HPDE6-E6E7 (cell line): ENCODE results near the gene ARHGEF10L.
"Not testable (repeated sequence)": the region's sequence is repeated elsewhere in the genome, so short reads cannot be mapped to it uniquely, and the experiment has no call there.

Source experiments
- DNase-seq: peaks from one replicate; pipeline ENCODE4 v3.0.0; 2011; ENCODE audit warnings: missing footprints; ENCODE audit errors: extremely low spot score

ARHGEF10L gene, protein sequence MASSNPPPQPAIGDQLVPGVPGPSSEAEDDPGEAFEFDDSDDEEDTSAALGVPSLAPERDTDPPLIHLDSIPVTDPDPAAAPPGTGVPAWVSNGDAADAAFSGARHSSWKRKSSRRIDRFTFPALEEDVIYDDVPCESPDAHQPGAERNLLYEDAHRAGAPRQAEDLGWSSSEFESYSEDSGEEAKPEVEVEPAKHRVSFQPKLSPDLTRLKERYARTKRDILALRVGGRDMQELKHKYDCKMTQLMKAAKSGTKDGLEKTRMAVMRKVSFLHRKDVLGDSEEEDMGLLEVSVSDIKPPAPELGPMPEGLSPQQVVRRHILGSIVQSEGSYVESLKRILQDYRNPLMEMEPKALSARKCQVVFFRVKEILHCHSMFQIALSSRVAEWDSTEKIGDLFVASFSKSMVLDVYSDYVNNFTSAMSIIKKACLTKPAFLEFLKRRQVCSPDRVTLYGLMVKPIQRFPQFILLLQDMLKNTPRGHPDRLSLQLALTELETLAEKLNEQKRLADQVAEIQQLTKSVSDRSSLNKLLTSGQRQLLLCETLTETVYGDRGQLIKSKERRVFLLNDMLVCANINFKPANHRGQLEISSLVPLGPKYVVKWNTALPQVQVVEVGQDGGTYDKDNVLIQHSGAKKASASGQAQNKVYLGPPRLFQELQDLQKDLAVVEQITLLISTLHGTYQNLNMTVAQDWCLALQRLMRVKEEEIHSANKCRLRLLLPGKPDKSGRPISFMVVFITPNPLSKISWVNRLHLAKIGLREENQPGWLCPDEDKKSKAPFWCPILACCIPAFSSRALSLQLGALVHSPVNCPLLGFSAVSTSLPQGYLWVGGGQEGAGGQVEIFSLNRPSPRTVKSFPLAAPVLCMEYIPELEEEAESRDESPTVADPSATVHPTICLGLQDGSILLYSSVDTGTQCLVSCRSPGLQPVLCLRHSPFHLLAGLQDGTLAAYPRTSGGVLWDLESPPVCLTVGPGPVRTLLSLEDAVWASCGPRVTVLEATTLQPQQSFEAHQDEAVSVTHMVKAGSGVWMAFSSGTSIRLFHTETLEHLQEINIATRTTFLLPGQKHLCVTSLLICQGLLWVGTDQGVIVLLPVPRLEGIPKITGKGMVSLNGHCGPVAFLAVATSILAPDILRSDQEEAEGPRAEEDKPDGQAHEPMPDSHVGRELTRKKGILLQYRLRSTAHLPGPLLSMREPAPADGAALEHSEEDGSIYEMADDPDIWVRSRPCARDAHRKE (N-terminal part only)

DNA sequence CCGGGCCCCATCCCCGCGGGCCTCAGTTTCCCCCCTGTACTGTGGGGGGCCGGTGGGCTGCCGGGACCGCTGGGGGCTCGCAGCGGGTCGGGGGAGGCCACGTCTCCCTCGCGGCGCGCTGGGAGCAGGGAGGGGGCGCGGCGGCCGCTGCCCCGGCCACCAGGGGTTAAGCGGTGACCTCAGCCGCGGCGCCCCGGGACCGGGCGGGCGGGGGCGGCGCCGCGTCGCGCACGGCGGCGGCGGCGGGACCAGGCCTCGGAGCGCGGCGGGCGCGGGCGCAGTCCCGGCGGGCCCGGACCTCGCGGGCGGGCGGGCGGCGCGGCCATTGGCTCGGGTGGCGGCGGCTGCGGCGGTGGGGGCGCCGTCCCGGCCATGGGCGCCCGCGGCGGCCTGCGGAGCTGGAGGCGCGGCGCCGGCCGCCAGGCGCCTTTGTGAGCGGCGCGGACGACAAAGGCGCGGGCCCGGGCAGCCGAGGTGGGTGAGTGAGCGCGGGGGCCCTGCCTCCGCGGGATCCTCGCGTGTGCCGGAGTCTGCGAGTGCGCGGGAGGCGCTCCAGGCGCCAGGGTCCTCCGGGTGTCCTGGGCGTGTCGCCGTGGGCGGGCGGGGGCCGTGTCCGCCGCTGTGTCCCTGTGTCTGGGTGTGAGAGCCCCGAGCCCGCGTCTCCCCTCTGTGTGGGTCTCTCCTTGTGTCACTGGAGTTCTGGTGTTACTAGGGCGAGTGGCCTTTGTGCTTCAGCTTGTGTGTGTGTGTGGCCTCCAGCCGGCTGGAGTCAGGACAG, at the start of gene ARHGEF10L:
Gene ARHGEF10L, plus strand, starts transcription at position 222 of the 778 bp plus-strand sequence. CDS start 40,898 bp downstream, outside the sequence.
- DNase-seq, result no peak

DNA sequence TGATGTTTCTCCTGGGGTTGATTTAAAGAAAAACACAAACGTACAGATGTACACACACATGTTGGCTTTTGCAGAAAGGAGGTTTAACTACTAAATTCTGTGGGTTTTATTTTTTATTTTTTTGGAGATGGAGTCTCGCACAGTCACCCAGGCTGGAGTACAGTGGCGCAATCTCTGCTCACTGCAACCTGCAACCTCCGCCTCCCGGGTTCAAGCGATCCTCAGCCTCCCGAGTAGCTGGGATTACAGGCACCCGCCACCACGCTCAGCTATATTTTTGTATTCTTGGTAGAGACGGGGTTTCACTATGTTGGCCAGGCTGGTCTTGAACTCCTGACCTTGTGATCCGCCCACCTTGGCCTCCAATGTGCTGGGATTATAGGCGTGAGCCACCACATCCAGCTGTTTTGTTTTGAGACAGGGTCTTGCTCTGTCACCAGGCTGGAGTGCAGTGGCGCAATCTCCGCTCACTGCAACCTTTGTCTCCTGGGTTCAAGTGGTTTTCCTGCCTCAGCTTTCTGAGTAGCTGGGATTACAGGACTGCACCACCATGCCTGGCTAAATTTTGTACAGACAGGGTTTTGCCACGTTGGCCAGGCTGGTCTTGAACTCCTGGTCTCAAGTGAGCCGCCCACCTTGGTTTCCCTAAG, 49.6 kb upstream of the ARHGEF10L start:
- DNase-seq, result not testable (repeated sequence)

DNA sequence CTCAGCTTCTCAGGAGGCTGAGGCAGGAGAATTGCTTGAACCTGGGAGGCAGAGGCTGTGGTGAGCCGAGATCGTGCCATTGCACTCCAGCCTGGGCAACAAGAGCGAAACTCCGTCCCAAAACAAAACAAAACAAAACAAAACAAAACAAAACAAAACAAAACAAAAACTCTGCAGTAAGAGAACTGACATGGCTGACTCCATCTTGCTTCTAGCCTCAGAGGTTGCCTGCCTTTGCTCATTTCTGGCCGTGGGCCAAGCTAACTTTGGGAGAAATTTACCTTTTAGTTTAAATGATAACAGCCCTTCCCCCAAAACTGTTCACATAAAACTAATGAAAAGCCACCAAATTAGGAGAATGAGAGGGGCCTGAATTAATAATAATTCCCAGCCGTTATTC, 48.8 kb upstream of the ARHGEF10L start:
- not testable (repeated sequence) for DNase-seq

DNA sequence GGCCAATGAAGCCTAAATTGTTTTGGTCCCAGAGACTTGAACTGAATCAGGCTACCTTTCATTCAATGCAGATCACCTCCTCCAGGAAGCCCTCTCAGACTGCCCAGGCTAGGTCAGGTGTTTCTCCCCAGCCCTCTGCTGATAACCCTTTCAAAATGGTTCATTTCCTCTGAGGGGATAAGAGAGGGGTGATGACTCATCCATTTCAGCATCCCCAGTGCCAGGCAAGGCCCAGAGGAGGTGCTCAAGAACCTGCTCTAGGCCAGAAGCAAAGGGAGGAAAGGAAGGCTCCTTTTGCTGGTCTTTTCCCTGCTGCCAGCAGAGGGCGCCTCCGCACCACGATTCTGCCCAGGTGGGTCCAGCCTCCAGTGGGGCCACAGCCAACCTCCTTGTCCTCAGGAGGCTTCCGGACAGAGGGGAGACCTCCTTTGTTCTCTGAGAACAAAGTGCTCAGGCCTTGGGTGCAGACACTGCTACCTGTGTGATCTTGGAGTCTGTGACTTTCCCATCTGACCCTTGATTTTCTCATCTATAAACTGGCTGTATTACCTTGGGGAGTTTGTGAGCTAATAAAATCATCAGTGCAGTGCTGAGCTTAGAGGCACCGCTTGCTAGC, 45.3 kb upstream of the ARHGEF10L start:
- DNase-seq, result peak; percentile 67

DNA sequence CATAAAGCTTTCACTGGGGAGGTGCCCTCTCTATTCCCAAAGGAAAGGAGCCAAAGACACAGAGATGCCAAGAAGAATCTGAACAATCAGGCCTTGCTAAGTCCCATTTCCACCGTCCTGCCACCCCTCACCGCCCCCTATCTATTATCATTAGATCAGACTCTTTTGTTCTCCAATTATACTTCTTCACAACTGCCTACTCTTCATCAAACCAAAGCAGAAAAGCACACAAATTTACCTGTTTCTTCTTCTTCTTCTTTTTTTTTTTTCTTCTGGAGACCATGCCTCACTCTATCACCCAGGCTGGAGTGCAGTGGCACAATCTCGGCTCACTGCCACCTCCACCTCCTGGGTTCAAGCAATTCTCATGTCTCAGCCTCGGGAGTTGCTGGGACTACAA, 43.1 kb upstream of the ARHGEF10L start:
- no peak for DNase-seq

DNA sequence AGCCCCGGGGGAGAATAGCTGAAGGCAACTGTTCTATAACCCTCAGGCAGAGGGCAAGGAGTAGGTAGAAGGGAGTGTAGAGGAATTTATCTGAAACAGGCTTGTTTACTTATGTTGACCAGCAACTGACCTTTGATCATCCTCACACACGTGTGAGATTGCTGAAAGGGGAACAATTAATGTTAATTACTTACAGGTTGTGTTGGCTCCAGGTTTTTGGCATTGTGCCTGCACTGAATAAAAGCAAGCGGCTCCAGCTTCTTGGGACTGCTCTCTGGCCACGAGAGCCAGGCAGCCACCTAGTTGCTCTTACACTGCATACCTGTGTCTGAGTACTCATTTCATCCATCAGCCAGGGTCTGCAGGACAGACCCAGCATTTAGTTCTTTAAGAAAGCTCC, 41.3 kb upstream of the ARHGEF10L start:
- DNase-seq, result no peak

DNA sequence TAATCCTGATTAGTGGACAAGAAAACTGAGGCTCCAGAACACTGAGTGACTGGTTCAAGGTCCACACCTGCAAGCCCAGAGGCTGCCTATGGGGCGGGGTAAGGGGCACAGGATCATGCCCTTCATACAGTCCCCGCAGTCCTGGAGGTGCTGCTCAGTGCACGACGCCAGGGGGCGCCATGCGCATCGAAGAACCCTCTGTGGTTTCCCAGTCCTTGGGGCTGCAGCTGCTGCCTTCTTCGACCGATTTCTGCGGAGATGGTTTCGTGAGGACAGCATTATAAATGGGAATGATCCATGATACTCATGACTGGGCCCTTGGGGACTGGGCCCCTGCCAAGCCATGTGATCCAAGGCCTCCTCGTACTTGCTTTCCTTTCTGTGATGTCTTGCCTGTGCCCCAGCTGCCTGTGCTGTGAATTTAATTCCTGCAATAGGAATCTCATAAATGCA, 37.1 kb upstream of the ARHGEF10L start:
- DNase-seq, result peak; percentile 63

DNA sequence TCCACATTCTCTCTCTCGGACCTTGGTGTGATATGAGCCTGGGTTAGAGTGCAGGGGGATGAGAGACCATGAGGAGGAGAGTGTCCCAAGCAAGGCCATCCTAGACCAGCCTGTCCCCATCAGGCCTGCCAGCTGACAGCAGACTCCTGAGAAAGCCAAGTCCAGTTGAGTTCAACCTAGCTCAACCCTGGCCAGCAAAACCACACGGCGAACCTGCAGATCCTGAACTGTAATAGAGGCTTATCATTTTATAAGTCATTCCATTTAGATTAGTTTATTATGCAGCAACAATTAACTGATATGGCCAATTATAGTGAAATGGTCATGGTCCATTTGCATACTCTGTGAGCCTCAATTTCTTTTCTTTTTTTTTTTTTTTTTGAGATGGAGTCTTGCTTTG, 36.4 kb upstream of the ARHGEF10L start:
- no peak for DNase-seq

DNA sequence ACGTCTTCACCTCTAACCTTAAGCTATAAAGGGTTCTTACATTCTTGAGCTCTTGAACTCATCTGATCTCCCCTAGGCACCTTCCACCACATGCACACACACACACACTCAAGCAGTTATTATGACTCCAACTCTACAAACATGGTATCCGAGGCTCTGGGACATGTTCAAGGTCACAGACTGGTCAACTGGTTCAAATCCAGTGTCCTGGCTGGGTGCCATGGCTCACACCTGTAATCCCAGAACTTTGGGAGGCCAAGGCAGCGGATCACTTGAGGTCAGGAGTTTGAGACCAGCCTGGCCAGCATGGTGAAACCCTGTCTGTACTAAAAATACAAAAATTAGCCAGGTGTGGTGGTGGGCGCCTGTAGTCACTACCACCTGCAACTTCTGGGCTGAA, 32.3 kb upstream of the ARHGEF10L start:
- not testable (repeated sequence) for DNase-seq

DNA sequence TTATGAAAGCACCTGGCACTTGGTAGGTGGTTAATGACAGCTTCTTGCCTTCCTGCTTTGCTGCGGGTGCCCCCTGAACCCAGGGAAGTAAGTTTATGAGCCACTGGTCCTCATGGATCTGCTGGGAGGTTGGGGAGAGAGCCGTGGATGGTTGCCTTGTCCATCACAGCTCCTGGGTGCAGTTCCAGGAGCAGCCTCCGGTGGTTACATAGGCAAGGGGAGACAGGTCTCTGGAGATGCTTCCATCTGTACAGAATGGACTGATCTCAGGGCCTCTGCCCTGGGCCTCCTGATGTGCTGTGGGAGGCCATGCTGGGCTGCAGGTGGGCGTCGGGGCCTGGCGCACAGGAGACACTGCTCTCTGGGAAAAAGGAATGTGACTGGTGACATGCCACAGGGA, 31.6 kb upstream of the ARHGEF10L start:
- no peak for DNase-seq

DNA sequence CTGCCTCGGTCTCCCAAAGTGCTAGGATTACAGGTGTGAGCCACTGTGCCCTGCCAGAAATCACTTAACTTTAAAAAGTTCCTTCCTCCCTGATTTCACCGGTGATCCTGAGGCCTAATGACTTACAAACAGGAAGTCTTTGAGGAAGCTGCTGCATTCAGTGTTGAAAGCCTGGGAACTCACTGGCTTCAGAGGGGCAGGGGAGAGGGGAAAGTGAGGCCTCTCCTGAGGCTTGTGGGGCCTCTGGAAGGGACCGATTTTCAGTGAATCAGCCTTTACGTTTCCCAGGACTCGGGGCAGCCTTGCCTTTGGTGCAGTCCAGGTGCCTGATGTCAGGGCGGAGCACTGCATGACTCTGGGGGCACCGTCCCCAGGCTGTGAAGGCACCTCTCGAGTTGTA, 30.1 kb upstream of the ARHGEF10L start:
- no peak for DNase-seq

DNA sequence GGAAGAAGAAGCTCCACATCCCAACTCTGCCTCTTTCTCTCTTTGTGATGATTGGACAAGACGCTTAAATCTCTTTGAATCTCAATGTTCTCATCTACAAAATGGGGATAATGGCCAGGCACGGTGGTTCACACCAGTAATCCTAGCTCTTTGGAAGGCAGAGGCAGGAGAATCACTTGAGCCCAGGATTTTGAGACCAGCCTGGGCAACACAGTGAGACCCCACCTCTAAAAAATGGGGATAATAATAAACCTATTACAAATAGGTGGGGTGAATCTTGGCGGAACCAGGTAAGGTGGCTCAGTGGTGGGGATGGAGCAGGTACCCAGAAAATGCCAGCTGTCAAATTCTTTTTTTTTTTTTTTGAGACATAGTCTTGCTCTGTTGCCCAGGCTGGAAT, 29.4 kb upstream of the ARHGEF10L start:
- DNase-seq, result no peak

DNA sequence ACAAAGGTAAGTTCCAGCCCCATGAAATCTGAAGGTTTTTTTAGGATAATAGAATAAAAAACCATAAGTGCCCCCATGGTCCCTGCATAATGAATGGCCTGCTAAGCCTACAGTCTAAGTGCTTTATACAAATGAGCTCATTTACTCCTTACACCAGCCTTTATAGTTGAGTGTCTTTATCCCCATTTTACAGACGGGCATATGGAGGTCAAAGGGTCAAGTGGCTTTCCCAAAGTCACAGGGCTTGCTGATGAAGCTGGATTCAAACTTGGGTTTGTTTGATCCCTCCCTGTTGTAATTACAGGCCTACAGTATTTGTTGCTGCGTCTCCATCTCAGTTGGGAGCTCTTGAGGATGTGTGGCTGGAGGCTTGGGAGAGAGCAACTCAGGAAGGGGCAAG, 28.3 kb upstream of the ARHGEF10L start:
- DNase-seq, result no peak

DNA sequence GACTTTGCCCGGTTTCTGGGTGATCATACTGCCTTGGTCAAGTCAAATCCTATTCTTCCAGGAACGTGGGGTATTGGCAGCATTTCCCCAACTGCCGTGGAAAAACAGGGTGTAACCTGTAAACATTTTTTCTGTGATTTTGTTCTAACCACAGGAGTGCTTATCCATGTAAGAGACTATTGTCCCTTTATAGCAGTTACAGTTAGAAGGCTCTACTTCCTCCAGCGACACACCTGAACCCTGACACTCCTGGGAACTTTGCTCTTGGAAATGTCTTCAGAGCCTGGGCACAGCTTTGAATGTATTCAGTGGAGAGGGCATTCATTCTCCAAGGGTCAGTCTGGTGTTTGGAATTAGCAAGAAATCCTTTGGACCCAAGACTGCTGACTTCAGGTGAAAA, 26.4 kb upstream of the ARHGEF10L start:
- DNase-seq, result no peak

DNA sequence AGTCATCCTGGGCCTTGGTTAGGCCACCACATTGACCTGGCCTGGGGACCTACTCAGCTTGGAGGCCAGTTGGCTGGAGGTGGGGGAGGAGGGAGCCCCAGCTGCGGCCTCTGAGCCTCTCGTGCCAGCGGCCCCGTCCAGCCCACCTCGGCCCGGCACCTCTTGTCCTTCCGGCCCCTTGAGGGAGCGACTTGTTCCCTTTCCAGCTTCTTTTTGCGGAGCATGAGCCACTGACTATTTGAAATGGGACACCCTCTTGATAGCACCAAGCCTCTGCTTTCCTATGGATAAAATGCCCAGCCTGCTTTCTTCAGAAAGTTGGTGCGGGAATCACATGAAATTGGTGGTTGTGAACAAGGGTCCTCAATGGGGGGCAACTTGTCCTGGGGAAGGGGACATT, 24.7 kb upstream of the ARHGEF10L start:
- DNase-seq, result no peak

DNA sequence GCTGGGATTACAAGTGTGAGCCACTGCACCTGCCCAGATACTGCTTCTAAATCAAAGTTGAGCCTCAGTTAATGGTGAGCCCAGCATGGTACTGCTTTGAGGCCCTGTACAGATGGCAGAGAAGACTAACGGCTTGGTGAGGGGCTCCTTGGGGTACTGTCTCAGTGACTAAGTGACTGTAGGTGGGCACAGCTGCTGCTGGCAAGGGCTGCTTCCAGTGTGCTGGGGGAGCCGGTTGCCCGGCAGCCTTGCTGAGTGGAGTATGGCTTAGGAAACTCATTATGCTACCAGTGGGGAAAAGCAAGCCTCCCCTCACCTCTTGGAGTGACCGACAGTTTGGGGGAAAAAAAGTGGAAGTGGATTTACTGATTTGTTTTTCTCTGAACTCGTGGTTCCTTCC, 23.6 kb upstream of the ARHGEF10L start:
- no peak for DNase-seq

DNA sequence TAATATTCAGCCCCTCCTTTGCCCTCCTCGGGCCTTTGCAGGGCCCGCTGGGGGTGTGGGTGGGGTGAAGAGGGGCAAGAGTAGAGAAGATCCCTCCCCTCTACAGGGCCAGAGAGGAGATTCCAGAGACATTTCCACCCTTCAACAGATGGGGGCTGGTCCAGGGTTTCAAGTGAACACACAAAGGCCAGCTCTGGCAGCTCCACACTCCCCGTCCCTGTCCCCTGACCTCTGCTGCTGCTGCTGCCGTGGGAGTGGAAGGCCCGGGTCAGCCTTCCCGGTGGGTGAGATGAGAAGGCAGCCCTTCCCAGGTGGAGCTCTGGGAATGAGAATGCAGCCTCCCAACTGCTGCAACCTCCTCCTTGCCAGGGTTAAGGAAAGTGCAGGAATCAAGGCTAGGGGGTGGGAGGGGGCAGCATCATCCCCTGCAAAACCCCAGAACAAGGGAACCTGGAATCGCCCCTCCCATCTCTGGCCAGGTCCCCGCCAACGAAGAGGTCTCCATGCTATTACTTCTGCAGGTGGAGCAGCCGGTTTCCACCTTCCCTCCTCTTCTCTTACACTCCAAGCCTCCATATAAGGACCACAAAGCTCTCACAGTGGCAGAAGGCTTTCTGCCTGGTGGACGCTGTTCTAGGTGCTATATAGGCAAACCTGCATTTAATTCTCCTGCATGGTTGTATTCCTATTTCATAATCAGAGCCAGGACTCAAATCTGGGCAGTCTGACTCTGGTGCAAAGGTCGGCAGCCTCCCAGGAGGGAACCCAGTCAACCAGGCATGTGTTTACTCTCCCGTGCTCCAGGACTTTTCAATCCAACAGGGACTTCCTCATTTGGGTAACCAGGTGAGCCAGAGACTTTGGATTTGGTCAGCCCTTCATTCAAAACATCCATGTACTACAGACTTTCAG, 22.9 kb upstream of the ARHGEF10L start:
- DNase-seq, result no peak

DNA sequence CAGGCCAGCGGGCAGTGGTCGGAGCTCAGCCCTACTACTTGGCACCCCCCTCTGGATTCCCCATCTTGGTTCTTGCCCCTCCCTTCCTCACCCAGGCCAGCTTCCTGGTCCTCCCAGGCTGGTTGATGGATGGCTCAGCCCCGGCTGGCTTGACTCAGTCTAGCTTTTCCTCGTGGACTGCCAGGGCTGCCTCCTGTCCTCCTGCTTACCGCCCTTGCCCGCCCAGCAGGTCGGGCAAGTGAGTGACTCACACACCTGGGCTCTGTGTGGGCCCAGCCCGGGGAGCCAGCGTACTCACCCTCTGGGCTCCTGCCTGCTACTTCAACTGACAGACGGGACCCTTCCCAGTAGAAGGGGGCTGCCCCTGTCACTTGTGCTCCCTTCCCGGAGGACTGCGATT, 19.5 kb upstream of the ARHGEF10L start:
- DNase-seq, result peak; percentile 100
